CD4-positive, alpha-beta T cell treated with Interleukin-6 at 100 ng/mL for 8 hours (primary cell): ENCODE results near the gene NMU.
"Not testable (repeated sequence)": the region's sequence is repeated elsewhere in the genome, so short reads cannot be mapped to it uniquely, and the experiment has no call there.

ENCODE experiments used
- DNase-seq: peaks from one replicate; pipeline ENCODE4 v3.0.0-alpha.2; 2020; ENCODE audit warnings: mixed read lengths, low spot score

The NMU gene

DNA sequence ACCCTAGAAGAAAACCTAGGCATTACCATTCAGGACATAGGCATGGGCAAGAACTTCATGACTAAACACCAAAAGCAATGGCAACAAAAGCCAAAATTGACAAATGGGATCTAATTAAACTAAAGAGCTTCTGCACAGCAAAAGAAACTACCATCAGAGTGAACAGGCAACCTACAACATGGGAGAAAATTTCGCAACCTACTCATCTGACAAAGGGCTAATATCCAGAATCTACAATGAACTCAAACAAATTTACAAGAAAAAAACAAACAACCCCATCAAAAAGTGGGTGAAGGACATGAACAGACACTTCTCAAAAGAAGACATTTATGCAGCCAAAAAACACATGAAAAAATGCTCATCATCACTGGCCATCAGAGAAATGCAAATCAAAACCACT is 12.0 kb downstream of the NMU start:
- DNase-seq: not testable (repeated sequence)

DNA sequence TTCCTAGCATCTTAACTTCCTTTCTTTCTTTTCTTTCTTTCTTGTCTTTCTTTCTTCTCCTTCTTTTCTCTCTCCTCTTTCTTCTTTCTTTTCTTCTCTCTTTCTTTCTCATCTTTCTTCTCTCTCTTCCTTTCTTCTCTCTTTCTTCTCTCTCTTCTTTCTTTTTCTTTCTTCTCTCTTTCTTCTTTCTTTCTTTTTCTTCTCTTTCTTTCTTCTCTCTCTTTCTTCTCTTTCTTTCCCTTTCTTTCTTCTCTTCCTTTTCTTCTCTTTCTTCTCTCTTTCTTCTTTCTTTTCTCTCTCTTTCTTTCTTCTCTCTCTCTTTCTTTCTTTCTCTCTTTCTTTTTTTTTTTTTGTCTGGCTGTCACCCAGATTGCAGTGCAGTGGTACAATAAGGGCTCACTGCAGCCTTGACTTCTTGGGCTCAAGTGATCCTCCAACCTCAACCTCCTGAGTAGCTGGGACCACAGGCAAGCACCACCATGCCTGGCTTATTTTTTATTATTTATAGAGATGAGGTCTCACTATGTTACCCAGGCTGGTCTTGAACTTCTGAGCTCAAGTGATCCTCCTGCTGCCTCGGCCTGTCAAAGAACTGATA is 17.5 kb downstream of the NMU start:
- no peak for DNase-seq

DNA sequence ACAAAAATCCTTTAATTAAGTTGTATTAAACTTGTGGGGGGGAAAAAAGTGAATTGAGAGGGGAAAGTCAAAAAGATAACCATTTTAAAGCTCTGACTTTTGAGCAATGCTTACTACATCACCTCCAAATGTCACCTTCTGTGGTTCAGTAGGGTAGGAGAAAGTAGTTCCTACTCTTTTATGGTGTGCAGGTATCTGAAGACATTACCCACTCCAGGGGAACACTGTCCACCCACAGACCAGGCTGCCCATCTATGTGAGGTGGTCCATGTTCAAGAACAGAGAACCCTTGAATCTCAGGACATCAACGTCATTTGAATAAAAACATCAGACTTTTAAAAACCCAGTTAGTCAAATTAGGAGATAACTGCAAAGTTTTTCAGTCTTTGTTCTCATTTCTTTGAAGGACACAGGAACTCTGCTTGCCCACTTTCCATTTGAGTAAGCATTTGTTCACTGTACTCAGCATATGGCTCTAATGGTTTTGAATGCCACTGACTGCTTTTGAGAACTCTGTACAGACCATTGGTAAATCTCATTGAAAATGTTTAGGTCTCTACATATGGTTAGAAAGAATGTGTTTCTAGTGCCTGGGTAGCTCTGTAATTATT is 18.4 kb downstream of the NMU start:
- no peak for DNase-seq

DNA sequence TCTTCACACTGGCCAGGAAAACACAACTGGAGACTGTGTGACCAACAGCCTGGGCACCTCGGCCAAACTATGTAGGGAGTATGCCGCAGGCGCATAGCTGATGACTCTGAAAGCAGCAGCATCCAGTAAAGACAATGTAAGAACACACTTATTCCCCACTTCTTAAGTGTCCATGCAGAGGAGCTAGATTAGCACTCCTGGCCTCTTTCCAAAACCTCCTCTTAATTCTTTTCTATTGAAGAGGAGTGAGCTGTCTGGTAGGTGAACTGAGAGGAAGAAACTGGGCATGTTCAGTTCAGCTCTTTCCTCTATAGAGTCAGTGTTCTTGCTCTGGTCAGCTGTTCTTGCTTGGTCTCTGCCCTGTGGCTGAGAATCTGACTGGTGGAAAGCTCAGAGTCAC is 21.1 kb downstream of the NMU start:
- no peak for DNase-seq

DNA sequence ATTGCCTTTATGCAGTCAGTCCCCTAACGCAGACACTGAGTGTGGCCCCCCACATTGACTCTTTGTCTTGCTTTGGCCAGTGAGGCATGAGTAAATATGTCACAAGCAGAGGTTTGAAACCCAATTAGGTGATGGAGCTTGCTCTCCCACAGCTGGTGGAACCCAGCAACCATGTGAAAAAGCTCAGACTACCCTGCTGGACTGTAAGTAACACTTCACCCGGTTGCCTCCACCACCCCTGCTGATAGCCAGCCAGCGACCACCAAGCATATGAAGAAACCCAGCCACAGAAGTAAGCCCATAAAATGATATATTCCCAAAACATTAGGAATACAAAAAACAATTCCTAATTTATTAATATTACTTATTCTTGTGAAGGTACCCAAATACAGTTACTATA is 22.5 kb downstream of the NMU start:
- no peak for DNase-seq

DNA sequence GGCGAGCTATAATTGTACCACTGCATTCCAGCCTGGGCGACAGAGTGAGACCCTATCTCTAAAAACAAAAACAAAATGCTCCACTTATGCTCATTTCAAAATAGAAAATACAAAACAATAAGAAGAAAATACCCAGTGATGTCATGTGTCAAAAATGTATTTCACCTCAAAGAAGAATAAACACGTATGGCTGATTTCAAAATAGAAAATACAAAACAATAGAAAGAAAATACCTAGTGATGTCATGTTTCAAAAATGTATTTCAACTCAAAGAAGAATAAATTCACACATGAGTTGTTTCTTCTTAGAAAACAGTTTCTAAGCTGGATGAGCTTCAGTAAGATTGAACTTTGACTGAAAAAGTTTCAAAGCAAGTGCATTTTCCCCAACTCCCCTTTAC is 23.8 kb downstream of the NMU start:
- no peak for DNase-seq

DNA sequence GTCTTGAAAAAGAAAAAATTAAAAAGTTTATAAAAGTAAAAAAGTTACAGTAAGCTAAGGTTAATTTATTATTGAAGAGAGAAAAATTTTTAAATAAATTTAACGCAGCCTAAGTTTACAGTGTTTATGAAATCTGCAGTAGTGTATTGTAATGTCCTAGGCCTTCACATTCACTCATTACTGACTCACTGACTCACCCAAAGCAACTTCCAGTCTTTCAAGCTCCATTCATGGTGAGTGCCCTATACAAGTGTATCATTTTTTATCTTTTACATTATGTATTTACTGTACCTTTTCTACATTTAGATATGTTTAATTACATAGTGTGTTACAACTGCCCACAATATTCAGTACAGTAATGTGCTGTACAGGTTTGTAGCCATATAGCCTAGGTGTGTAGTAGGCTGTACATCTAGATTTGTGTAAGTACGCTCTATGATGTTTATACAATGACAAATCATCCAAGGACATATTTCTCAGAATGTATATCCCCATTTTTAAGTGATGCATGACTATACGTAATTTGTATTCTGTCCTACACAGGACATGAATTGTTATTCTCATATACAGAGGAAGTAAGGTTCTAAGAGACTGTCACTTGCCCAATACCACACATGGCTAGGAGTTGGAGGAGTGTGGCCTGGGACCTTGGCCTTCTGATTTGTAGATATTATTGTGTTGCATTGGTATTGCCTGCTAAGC is 24.6 kb downstream of the NMU start:
- no peak for DNase-seq

DNA sequence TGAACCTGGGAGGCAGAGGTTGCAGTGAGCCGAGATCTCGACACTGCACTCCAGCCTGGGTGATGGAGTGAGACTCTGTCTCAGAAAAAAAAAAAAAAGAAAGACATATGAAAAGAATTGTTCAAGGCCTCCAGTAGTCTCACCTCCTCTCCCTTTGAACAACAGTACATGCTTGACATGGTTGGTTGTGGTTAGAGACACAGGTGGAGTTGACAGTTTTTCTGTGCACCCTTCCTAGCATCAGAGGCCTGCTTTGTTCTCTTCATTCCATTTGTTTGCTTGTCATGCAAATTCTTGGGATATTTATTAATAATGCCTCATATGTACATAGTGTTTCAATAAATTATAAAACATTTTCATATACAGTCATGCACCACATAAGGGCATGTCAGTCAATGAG is 25.7 kb downstream of the NMU start:
- DNase-seq: no peak

DNA sequence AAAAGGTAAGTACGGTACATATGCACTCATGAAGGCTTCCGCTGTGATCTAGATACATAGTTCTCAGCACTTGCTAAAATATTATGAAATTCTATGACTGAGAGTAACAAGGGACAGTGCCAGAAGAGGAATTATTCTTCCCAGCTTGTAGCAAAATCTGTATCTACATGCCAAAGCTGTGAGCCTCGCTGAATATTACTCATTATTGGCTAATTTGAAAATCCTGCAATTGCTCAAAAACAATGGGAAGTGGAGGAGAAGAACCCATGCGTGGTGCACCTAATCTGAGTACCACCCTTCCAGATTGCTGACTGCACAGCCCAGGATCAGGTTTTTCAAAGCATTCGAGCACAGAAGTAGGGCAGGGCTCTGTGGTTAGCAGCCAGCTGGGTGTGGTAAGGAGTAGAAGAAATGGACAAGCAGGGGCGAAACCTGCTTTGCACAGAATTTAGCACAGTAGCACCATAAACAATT is 26.7 kb downstream of the NMU start:
- DNase-seq: no peak

DNA sequence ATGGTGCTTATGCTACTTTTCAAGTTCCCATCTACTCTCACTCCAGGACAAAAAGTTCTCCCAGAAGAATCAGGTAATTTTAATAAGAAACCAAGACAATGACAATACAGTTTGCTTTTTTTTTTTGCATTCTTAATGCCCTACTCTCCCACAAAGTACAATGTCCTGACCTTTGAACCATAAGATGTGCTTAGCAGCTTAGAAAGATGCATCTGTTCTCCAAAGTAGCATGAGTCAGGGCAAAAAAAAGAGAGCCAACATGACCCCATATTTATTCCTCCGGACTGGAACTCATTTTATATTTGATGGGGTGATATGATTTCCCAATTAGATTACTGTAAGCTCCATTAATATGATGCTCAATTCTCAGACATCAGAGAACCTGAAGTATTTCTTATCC is 27.5 kb downstream of the NMU start:
- no peak for DNase-seq

DNA sequence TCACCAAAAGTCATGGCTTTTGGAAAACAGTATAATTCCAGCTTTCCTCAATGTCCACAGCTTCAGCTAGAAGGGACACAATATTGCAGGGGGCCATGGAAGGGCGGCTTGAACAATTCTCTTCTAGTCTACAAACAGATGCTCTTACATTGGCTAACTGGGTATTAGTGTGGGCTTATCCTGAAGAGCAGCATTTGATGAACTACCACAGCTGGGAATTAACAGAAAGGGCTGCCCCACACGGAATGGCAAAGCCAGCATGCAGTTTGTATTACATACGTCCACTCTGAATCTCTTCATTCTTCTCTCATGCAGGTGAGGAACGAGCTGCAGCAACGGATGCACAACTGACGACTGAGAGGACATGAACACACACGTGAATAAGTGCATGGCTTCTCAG is 31.1 kb downstream of the NMU start:
- no peak for DNase-seq

DNA sequence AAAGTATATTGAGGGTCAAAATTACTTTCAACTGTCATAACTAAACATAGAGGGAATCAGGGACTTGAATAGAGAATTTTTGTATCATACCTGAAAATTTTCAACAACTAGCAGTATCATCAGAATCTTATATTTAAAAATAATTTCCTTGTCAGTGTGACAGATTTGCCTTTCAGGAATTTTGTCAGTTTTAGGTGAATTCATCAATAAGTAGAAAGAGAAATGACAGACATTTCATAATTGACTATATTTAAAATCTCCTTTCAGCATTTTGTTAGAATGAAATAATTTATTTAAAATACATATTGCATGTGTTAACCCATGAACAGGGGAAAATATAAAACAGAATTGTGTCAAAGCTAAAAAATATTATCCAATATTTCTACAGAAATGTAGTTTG is 35.5 kb downstream of the NMU start:
- no peak for DNase-seq

DNA sequence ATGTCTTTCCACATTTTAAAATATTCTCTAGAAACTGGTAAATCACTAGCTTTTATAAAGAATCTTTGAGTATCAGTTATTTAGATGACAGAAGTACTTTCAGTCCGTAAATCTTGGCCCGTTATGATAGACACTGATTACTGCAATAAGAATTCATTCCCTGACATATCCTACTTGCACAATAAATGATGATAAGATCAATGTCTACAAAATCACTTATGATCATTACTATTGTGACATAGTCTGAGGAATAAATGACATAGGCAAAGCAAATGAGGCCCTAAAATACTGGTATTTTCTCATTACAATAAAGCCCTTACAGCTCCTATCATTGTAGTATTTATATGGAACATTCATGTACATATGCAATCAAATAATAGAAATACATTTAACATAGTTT is 37.5 kb downstream of the NMU start:
- DNase-seq: no peak

DNA sequence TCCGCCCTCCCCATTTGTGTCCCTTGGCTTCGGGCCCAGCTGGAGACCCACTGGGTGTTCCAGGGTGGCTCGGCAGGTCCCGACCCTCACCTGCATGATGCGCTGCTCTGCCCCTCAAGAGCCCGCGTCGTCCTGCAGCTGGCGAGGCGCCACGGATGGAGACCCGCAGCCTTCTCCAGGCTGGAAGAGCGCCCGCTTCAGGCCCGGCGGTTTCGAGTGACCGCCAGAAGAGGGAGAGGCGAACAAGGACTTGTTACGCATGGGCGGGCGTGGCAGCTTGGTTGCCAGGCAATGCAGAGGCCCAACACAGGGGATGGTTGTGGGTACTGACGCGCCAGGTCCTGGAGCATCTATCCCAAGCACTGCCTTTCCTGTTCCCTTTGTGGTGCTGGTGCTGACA is 44.1 kb downstream of the NMU start, which contains the start of gene PDCL2:
TSS of gene PDCL2 (minus strand) at position 232 of the 400 bp plus-strand sequence. CDS start at position 96, 136 bp downstream.
- DNase-seq: no peak

DNA sequence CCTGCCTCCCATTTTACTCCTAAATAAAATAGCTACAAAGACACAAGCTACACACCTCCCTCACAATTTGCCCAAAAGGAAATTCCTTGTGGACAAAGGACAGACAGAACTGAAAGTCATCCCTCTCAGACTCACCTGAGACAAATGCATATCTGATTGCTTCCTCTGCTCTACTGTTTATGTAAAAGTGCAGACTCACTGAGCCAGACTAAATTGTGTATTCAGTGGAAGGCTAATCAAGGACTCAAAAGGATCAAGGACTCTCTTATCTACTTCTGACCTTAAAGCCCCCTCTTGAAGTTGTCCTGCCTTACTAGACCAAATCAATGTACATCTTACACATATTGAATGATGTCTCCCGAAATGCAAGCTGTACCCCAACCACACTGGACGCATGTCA is 47.9 kb downstream of the NMU start:
- no peak for DNase-seq

DNA sequence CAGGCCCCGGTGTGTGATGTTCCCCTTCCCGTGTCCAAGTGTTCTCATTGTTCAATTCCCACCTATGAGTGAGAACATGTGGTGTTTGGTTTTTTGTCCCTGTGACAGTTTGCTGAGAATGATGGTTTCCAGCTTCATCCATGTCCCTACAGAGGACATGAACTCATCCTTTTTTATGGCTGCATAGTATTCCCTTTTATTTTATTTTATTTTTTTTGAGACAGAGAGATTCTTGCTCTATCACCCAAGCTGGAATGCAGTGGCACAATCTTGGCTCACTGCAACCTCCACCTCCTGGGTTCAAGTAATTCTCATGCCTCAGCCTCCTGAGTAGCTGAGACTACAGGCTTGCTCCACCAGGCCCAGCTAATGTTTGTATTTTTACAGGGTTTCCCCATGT is 53.3 kb downstream of the NMU start:
- not testable (repeated sequence) for DNase-seq

DNA sequence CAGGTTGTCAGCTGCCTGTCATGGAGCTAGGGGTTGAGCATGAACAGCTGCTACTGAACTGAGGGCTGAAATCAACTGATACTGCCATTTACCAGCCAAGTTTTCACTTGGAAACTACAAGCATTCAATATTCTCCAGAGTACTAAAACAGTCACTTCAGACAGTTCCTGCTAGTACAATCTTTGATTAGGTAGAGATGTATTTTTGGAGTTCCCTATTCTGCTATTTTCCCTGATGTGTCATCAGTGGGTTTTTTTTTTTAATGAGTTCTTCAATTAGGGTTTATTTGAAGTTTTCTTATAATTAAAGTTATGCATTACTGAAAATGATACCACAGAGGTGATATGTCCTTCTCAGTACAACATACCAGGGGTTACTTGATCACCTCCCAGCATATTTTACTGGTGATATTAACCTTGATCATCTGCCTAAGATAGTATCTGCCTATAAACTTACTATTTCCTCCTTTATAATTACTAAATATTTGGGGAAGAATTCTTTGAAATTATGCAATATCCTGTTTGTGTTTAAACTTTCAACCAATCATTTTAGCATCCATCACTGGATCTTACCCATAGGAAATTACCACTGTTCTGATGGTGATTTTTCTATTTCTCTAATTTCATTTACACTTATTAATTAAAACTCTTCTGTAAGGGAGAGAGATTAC is 57.6 kb downstream of the NMU start:
- DNase-seq: no peak

DNA sequence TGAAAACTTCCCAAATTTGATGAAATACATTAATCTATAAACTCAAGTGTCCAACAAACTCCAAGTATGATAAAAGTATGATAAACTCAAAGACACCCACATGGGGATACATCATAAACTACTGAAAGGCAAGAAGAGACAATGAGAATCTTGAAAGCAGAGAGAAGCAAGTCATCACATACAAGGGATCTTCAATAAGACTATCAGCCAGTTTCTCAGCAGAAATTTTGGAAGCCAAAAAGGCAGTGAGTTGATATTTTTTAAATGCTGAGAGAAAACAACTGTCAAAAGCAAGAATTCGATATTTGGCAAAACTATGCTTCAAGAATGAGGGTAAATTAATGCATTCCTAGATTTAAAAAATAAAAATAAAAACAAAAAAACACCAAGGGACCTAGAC is 60.6 kb downstream of the NMU start:
- no peak for DNase-seq

DNA sequence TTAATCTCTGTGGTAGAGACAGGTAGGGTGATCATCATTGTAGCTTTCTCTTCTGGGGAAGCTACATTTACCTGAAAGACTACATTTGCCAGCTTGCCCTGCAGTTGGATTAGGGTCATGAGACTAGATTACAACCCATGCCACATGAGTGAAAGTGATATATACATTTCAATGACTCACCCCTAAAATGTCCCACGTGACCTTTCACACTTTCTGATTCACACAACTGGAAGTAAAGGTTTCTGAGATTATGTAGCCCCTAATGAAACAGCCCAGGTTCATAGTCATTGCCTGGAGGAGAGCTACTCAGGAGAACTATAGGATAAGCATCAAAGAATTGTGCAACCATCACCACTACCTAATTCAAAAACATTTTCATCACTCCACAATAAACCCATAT is 61.8 kb downstream of the NMU start:
- DNase-seq: no peak

DNA sequence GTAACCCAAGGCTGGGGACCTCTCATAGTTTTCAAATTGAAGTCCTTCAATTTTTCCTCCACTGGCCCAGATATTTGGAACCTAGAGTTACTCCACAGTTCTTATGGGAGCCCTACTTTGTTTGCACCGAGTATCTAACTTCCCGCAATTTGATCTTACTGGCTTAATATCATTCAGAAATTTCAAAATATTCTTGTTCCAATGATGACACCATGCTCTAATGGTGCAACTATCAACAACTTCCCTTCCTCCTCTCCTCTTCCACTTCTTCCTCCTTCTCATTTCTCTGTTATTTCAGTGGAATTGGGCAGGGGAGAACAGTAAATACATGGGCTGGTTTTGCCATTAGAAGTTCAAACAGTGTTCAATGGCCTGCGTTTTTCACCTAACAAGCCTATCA is 64.3 kb downstream of the NMU start:
- DNase-seq: no peak

DNA sequence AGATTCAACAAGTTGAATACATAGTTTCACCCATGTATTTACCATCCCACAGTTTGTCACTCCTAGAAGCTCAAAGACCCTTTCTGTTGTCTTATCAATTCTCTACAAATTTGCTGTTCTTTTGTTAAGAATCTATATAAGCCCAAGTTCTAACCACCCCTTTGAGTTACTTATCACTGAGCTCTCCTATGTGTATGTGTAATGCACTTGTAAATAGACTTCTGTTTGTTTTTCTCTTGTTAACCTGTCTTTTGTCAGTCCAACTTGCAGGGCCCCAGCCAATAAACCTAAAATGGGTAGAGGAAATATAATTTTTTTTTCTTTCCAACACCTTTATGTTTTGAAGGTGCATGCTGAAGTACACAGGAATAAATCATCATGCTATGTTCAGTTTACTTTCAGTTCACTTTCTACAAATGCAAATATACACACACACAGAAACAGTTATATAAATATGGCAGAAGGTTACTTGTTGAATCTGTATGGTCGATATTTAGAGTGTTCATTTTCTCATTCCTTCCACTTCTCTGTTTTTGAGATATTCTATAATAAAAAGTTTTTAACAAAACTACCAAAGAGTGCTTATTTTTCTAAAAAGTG is 67.1 kb downstream of the NMU start:
- DNase-seq: no peak

DNA sequence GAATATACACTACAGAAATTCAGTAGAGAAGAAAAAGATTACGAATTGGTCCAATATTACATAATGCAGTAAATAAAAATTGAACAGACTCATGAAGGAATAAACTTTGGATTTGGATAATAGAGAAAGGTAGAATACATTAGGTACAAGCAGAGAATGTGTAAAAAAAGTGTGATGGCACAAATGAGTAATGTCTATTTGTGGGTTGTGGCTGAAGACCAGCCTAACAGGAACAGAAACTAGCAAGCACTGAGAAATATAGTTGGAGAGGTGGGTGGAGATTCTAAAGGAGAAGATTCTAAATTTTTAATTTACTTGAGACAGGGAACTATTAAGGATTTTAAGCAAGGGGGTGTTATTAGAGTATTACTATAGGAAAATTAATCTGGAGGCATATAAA is 74.2 kb downstream of the NMU start:
- no peak for DNase-seq

DNA sequence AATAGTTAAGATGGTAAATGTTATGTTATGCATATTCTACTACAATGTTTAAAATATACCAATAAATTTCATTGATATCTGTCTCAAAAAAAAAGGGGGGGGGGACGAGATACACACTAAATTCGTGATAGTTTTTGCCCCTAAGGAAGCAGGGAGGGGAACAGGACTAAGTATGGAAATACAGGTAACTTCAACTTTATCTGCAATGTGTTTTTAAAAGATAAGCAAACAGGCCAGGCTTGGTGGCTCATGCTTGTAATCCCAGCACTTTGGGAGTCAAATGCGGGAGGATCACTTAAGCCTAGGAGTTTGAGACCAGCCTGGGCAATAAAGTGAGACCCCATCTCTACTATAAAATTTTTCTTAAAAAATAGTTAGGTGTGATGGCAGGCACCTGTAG is 76.0 kb downstream of the NMU start:
- no peak for DNase-seq
